Lower leg skin (tissue), 4 donors: ENCODE data around the gene SPACA4. TPM values are rescaled to one million over a fixed set of nuclear protein-coding genes. Genes with fewer than 3 reads are reported as not detected.

Experiments used
- DNase-seq, 2 donors: peaks; one replicate each; pipeline ENCODE4 v3.0.0-alpha.2; 2019; ENCODE audit warnings: low spot score in 2 of 2
- H3K4me3 ChIP-seq: fragments of 200-600 bp; sonication (generic); 2 replicates; pipeline ENCODE4 v1.5.1; 2017; ENCODE audit warnings: mild to moderate bottlenecking, low read depth; ENCODE audit not compliant: poor library complexity, severe bottlenecking
- POLR2A ChIP-seq, 2 donors: fragments of 450-650 bp; IDR thresholded peaks; one replicate each; pipeline ENCODE4 v1.6.1; 2016 to 2017; ENCODE audit warnings: antibody characterized with exemption in 2 of 2, mild to moderate bottlenecking in 1 of 2, moderate library complexity in 1 of 2
- WGBS, 2 donors: methylation state at CpG; one replicate each; pipeline ENCODE4 v1.1.5; 2018; 5-methylcytosine and 5-hydroxymethylcytosine counted together
- intact Hi-C: fragments of 100-400 bp; cut with DNase I; formaldehyde crosslinking; loops from one replicate; pipeline ENCODE4 v1.15.0; 2023; ENCODE audit warnings: low total_unique reads
- total RNA-seq, 4 donors: library from RNA; depleted of rRNA; stranded (reverse); fragments of >200 nt; gene quantifications; one replicate each; pipeline ENCODE4 v1.1.0, GENCODE V29; 2016
- TF ChIP-seq, protein P1 (sequence below), 3 donors: fragments of 450-650 bp; IDR thresholded peaks; one replicate each; pipeline ENCODE4 v1.5.1; 2016; ENCODE audit warnings: antibody characterized with exemption in 3 of 3, mild to moderate bottlenecking in 3 of 3, moderate library complexity in 2 of 3

SPACA4 gene
- total RNA-seq, 4 donors from 2014 or later: 1.7 to 2.1 TPM; not detected in 2

DNA sequence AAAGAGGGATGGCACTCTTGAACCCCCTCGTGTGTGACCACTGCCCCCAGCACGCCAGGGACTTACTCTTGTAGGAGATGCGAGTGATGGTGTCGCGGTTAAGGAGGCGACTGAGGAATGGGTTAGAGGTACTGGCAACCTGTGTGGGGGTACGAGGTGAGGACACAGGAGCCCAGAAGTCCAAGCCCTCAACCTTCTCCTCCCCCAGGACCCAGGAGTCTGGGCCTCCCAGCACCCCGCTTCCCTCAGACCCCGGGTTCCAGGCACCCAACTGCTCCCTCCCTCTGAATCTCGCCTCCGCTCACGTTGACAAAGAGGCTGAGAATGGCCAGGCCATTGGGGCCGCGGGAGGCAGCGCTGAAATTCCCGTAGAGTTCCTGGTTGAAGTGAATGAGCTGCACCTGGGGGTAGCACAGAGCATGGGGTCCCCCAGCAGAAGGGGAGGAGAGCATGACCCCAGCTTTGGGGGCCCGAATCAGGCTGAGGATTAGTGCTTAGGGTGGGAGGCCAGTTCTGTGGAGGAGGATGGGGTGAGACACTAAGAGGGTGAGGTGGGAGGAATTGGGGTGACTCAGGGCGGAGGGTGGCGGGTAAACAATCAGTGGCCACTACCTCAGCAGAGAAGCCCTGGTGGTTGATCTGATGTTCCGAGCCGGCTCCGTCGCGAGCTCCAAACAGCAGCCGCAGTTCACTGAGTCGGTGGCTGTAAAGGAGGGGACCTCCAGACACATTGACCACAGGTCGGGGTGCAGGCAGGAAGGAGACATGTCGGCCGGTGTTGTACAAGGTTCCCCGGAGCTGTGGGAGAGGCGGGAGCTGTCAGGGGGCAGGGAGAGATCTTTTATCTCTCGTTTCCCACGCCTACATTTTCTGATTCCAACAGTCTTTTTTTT is 33.2 kb downstream of the SPACA4 start:
- DNase-seq: no peak
- TF ChIP-seq, protein P1, sequence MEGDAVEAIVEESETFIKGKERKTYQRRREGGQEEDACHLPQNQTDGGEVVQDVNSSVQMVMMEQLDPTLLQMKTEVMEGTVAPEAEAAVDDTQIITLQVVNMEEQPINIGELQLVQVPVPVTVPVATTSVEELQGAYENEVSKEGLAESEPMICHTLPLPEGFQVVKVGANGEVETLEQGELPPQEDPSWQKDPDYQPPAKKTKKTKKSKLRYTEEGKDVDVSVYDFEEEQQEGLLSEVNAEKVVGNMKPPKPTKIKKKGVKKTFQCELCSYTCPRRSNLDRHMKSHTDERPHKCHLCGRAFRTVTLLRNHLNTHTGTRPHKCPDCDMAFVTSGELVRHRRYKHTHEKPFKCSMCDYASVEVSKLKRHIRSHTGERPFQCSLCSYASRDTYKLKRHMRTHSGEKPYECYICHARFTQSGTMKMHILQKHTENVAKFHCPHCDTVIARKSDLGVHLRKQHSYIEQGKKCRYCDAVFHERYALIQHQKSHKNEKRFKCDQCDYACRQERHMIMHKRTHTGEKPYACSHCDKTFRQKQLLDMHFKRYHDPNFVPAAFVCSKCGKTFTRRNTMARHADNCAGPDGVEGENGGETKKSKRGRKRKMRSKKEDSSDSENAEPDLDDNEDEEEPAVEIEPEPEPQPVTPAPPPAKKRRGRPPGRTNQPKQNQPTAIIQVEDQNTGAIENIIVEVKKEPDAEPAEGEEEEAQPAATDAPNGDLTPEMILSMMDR (IDR thresholded peaks at IDR 0.05): no peak
- no peak for TF ChIP-seq POLR2A (IDR thresholded peaks at IDR 0.05)
- 67 to 71% methylated on average over 33 of the region's 33 CpGs for WGBS, 2 donors
- no peak overlapping the region for H3K4me3 ChIP-seq
- intact Hi-C loops: loop anchor here (10.0 kb wide), 2 partner anchors 145 to 195 kb away; partner anchors contain the start of gene HSD17B14

GRCh38 chr19:48641850-48642249 is 35.3 kb downstream of the SPACA4 start:
- no peak for TF ChIP-seq POLR2A (IDR thresholded peaks at IDR 0.05)
- TF ChIP-seq, protein P1 (IDR thresholded peaks at IDR 0.05): no peak
- DNase-seq: no peak
- WGBS, 2 donors: 95 to 97% methylated on average over 2 of the region's 2 CpGs
- no peak overlapping the region for H3K4me3 ChIP-seq
- intact Hi-C loops: loop anchor here (10.0 kb wide), 2 partner anchors 143 to 193 kb away; partner anchors contain the start of gene HSD17B14

GRCh38 chr19:48642862-48643261 is 36.3 kb downstream of the SPACA4 start:
- TF ChIP-seq, protein P1 (IDR thresholded peaks at IDR 0.05): no peak
- no peak for TF ChIP-seq POLR2A (IDR thresholded peaks at IDR 0.05)
- intact Hi-C loops: loop anchor here (10.0 kb wide), 2 partner anchors 142 to 192 kb away; partner anchors contain the start of gene HSD17B14
- H3K4me3 ChIP-seq: no peak overlapping the region
- no peak for DNase-seq
- 85 to 91% methylated on average over 5 of the region's 5 CpGs for WGBS, 2 donors

DNA sequence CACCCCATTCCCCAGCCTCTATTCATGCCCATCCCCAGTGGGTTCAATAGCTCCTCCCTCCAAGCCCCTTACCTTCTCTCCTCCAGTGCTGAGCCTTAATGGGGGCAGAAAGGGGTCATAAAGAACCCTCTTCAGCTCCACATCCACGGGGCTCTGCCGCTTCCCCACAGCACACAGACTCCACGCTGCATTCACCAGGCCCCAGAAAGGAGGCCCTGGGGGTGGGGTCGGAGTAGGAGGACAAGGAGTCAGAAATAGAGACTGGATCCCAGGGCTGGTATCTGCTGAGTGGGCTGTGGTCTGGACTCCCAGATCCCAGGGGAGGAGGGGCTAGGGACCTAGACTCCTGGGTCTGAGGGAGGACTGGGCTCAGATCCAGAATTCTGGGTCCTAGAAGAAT is 37.8 kb downstream of the SPACA4 start:
- no peak overlapping the region for H3K4me3 ChIP-seq
- no peak for TF ChIP-seq POLR2A (IDR thresholded peaks at IDR 0.05)
- TF ChIP-seq, protein P1 (IDR thresholded peaks at IDR 0.05): no peak
- WGBS, 2 donors: 60 to 78% methylated on average over 4 of the region's 4 CpGs
- DNase-seq: no peak
- intact Hi-C loops: loop anchor here (10.0 kb wide), 2 partner anchors 140 to 190 kb away; partner anchors contain the start of gene HSD17B14

DNA sequence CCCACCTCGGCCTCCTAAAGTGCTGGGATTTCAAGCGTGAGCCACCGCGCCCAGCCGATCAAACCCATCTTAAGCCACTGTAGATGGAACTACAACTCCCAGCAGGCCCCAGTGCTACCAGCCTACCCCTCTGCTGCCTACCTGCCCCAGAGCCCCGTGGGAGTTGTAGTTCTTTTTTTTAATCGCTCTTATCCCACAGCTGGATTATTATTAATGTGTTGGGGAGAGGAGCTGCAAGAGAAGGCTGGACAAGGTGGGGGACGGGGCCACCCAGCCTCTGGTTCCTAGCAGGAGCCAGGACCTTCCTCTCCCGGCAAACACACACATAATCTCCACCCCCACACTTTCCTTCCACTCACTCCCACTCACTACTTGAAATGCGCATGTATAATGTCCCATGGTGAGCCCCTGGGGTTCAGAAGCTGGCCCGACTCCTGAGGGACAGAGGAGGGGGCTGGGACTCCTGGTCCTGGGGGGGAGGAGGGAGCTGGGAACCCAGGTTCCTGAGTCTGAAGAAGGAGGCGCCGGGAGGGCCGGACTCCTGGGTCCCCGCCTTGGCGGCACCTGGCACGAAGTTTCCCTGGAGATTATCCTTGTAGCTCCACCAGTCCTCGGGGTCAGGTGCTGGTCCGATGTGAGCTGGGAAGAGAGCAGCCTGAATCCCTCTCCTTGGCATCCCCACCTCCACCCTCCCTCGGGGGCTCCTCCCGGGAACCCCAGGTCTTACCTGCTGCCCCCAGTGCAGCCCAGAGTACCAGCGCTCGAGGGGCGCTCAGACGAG is 38.5 kb downstream of the SPACA4 start:
- peak; percentile 85 to 93 for DNase-seq
- intact Hi-C loops: loop anchor here (10.0 kb wide), 2 partner anchors 140 to 190 kb away; partner anchors contain the start of gene HSD17B14
- TF ChIP-seq POLR2A (IDR thresholded peaks at IDR 0.05): no peak
- TF ChIP-seq, protein P1 (IDR thresholded peaks at IDR 0.05): no peak
- 5 to 7% methylated on average over 25 of the region's 25 CpGs for whole genome bisulfite sequencing, 2 donors
- no peak overlapping the region for H3K4me3 ChIP-seq
